Caco-2 (cell line): ENCODE measurements around the gene RAD51B. TPM values are rescaled to one million over a fixed set of nuclear protein-coding genes. Genes with fewer than 3 reads are reported as not detected.

Experiments used
- BruUV-seq: library from RNA; stranded (reverse); fragments of 400-500 nt; replicated peaks from 2 replicates; lab custom pipeline; 2021; lab: Mats Ljungman, UMichigan
- CTCF ChIA-PET: fragments of 300-600 bp; sonication (Branson Sonifier 250); formaldehyde crosslinking; loops from one replicate; lab custom pipeline; 2022; ENCODE audit warnings: antibody characterized with exemption; lab: Charles Lee
- POLR2A ChIA-PET: fragments of 300-600 bp; sonication (Branson Sonifier 250); formaldehyde crosslinking; loops from one replicate; lab custom pipeline; 2022; ENCODE audit warnings: antibody characterized with exemption; lab: Charles Lee
- DNase-seq, 2 experiments: peaks; one replicate each; pipeline versions ENCODE4 v3.0.0 to v3.0.0-alpha.2; 2020 to 2022
- H3K27me3 ChIP-seq: replicated peaks from 2 replicates; pipeline ENCODE4 v1.6.0; 2011; ENCODE audit warnings: low read length; ENCODE audit not compliant: control insufficient read depth, insufficient read depth
- H3K36me3 ChIP-seq: 2 replicates; pipeline ENCODE4 v1.5.1; 2011; ENCODE audit warnings: low read length; ENCODE audit not compliant: control insufficient read depth, insufficient read depth
- H3K4me1 ChIP-seq: fragments of 250-450 bp; sonication (Bioruptor Pico); 2 replicates; pipeline ENCODE4 v1.5.1; 2020; ENCODE audit warnings: mild to moderate bottlenecking
- H3K4me3 ChIP-seq: 2 replicates; pipeline ENCODE4 v1.5.1; 2011; ENCODE audit warnings: low read depth, mild to moderate bottlenecking, control low read depth, low read length
- H3K9me3 ChIP-seq: fragments of 250-450 bp; sonication (Bioruptor Pico); 2 replicates; pipeline ENCODE4 v1.5.1; 2020; ENCODE audit warnings: mild to moderate bottlenecking, moderate library complexity
- H3K27ac Mint-ChIP-seq: one replicate; pipeline ENCODE4 v1.8.0; 2022; ENCODE audit warnings: mixed read lengths; ENCODE audit not compliant: unreplicated experiment
- H3K27me3 Mint-ChIP-seq: one replicate; pipeline ENCODE4 v1.8.0; 2022; ENCODE audit warnings: mixed read lengths; ENCODE audit not compliant: insufficient read depth, unreplicated experiment
- H3K36me3 Mint-ChIP-seq: one replicate; pipeline ENCODE4 v1.8.0; 2022; ENCODE audit warnings: mild to moderate bottlenecking, mixed read lengths; ENCODE audit not compliant: insufficient read depth, unreplicated experiment
- H3K4me1 Mint-ChIP-seq: one replicate; pipeline ENCODE4 v1.8.0; 2022; ENCODE audit warnings: low read depth, mixed read lengths; ENCODE audit not compliant: unreplicated experiment
- H3K4me3 Mint-ChIP-seq: one replicate; pipeline ENCODE4 v1.8.0; 2022; ENCODE audit warnings: mild to moderate bottlenecking, moderate library complexity, mixed read lengths; ENCODE audit not compliant: unreplicated experiment
- H3K9me3 Mint-ChIP-seq: one replicate; pipeline ENCODE4 v1.8.0; 2022; ENCODE audit warnings: mixed read lengths; ENCODE audit not compliant: unreplicated experiment
- CTCF ChIP-seq, 2 experiments: fragments of 200-600 bp in 1 of 2; IDR thresholded peaks; 1 replicate in 1 of 2; 2 replicates in 1 of 2; pipeline versions ENCODE4 v1.5.1 to v1.8.0; 2011 to 2022; ENCODE audit warnings: antibody characterized with exemption in 1 of 2, control low read depth in 1 of 2, inconsistent platforms in 1 of 2, low read depth in 1 of 2, low read length in 1 of 2, mild to moderate bottlenecking in 1 of 2, moderate library complexity in 1 of 2; ENCODE audit not compliant: insufficient read depth in 1 of 2, severe bottlenecking in 1 of 2, unreplicated experiment in 1 of 2
- intact Hi-C: fragments of 100-400 bp; cut with micrococcal nuclease; formaldehyde crosslinking; loops from one replicate; pipeline ENCODE4 v1.10.0; 2022; ENCODE audit not compliant: unreplicated experiment
- total RNA-seq: library from RNA; stranded (reverse); gene quantifications from 2 replicates; pipeline ENCODE4 v1.2.3, GENCODE V29; 2022

Gene RAD51B
- total RNA-seq, 1 experiment from 2014 or later, result 16.7 TPM

GRCh38 chr14:68649476-68650189, 830.1 kb downstream of the RAD51B start:
- Histone ChIP-seq H3K9me3 (no peaks in the 10 kb centered on the region), H3K4me1 (peaks cover 18% of the 10 kb centered on the region), H3K36me3 (no peaks in the 10 kb centered on the region), H3K27me3 (no peaks in the 10 kb centered on the region), H3K4me3 (no peak overlapping the region)
- TF ChIP-seq CTCF (IDR thresholded peaks at IDR 0.05; ENCODE audit: insufficient read depth in 1 of 2, low read depth in 1 of 2, low read length in 1 of 2, severe bottlenecking in 1 of 2, unreplicated experiment in 1 of 2), result no peak
- no TSS peak for BruUV-seq
- no peak for DNase-seq
- Mint-ChIP-seq H3K4me3 (no peak overlapping the region), H3K9me3 (no peaks in the 10 kb centered on the region), H3K4me1 (peaks cover 18% of the 10 kb centered on the region), H3K36me3 (no peaks in the 10 kb centered on the region), H3K27me3 (no peaks in the 10 kb centered on the region), H3K27ac (no peak overlapping the region)
- ChIA-PET POLR2A (no interaction called here), CTCF (no interaction called here)
- intact Hi-C loops, result loop anchor here (10.0 kb wide), 1 partner anchor 165 kb away; no protein-coding TSS in a partner anchor

GRCh38 chr14:68650404-68650994, 830.9 kb downstream of the RAD51B start:
- no peaks in the 10 kb centered on the region for H3K9me3 Mint-ChIP-seq
- intact Hi-C loops, result loop anchor here (10.0 kb wide), 1 partner anchor 166 kb away; no protein-coding TSS in a partner anchor
- ChIA-PET CTCF (no interaction called here), POLR2A (no interaction called here)
- H3K36me3 Mint-ChIP-seq, result no peaks in the 10 kb centered on the region
- no peak overlapping the region for H3K27ac Mint-ChIP-seq
- no peak for DNase-seq
- no peak overlapping the region for H3K4me3 Mint-ChIP-seq
- H3K4me1 Mint-ChIP-seq, result peaks cover 18% of the 10 kb centered on the region
- Histone ChIP-seq H3K4me1 (peaks cover 19% of the 10 kb centered on the region), H3K9me3 (no peaks in the 10 kb centered on the region), H3K4me3 (no peak overlapping the region), H3K36me3 (no peaks in the 10 kb centered on the region), H3K27me3 (no peaks in the 10 kb centered on the region)
- no peak for TF ChIP-seq CTCF (IDR thresholded peaks at IDR 0.05; ENCODE audit: insufficient read depth in 1 of 2, low read depth in 1 of 2, low read length in 1 of 2, severe bottlenecking in 1 of 2, unreplicated experiment in 1 of 2)
- BruUV-seq, result no TSS peak
- no peaks in the 10 kb centered on the region for H3K27me3 Mint-ChIP-seq

- peaks cover 18% of the 10 kb centered on the region for H3K4me1 Mint-ChIP-seq
- no peaks in the 10 kb centered on the region for H3K27me3 ChIP-seq
- H3K9me3 Mint-ChIP-seq, result no peaks in the 10 kb centered on the region
- H3K4me1 ChIP-seq, result peaks cover 25% of the 10 kb centered on the region
- no peaks in the 10 kb centered on the region for H3K27me3 Mint-ChIP-seq
- no peaks in the 10 kb centered on the region for H3K36me3 Mint-ChIP-seq
- no peak for DNase-seq
- no TSS peak for BruUV-seq
- ChIA-PET POLR2A (no interaction called here), CTCF (no interaction called here)
- no peak overlapping the region for H3K4me3 Mint-ChIP-seq
- no peak overlapping the region for H3K27ac Mint-ChIP-seq
- H3K36me3 ChIP-seq, result no peaks in the 10 kb centered on the region
- no peak overlapping the region for H3K4me3 ChIP-seq
- intact Hi-C loops, result loop anchor here (10.0 kb wide), 1 partner anchor 166 kb away; no protein-coding TSS in a partner anchor
- no peaks in the 10 kb centered on the region for H3K9me3 ChIP-seq
- TF ChIP-seq CTCF (IDR thresholded peaks at IDR 0.05; ENCODE audit: insufficient read depth in 1 of 2, low read depth in 1 of 2, low read length in 1 of 2, severe bottlenecking in 1 of 2, unreplicated experiment in 1 of 2), result no peak
These were observed 831.5 kb downstream of the RAD51B start for GRCh38 chr14:68651075-68651474.
